Ovary (tissue), 3 donors: ENCODE results near the gene RSRP1.

Experiments used
- EP300 ChIP-seq: sonication (generic); formaldehyde crosslinking; IDR thresholded peaks from one replicate; pipeline ENCODE4 v1.6.1; 2017; ENCODE audit warnings: antibody characterized with exemption
- POLR2A ChIP-seq: fragments of 450-650 bp; IDR thresholded peaks from one replicate; pipeline ENCODE4 v1.6.1; 2017; ENCODE audit warnings: antibody characterized with exemption, mild to moderate bottlenecking, moderate library complexity
- TF ChIP-seq, protein P1 (sequence below), 3 donors: fragments of 450-650 bp in 2 of 3; fragments of 200-600 bp in 1 of 3; IDR thresholded peaks; one replicate each; pipeline versions ENCODE4 v1.5.1 to v1.8.0; 2016 to 2022; ENCODE audit warnings: antibody characterized with exemption in 3 of 3, mild to moderate bottlenecking in 1 of 3
- donor health status: DM: no; HTN: no; CAD: no.

DNA sequence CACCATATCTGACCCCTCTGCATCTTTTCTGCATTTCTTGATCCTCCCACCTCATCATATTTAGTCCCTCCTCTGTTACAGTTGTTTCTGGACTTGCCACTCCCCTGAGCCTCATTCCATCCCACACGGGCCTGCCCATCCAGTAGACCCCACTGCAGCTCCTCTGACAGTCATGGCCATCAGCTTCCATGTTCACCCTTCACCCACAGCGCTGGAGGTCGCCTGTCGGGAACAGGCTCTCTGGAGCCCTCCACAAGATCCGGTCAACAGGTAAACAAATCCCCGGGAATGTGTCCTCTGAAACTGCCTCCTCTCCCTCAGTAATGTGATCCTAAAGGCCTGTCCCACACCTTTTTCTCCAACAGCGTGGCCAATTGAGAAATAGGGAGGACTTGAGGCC lies 46.2 kb downstream of the RSRP1 start:
- TF ChIP-seq, protein P1, sequence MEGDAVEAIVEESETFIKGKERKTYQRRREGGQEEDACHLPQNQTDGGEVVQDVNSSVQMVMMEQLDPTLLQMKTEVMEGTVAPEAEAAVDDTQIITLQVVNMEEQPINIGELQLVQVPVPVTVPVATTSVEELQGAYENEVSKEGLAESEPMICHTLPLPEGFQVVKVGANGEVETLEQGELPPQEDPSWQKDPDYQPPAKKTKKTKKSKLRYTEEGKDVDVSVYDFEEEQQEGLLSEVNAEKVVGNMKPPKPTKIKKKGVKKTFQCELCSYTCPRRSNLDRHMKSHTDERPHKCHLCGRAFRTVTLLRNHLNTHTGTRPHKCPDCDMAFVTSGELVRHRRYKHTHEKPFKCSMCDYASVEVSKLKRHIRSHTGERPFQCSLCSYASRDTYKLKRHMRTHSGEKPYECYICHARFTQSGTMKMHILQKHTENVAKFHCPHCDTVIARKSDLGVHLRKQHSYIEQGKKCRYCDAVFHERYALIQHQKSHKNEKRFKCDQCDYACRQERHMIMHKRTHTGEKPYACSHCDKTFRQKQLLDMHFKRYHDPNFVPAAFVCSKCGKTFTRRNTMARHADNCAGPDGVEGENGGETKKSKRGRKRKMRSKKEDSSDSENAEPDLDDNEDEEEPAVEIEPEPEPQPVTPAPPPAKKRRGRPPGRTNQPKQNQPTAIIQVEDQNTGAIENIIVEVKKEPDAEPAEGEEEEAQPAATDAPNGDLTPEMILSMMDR (IDR thresholded peaks at IDR 0.05): no peak
- TF ChIP-seq POLR2A (no peak), EP300 (no peak)
